Gastrocnemius medialis (tissue), 4 donors: ENCODE data around the gene MRPL16. TPM values are rescaled to one million over a fixed set of nuclear protein-coding genes. Genes with fewer than 3 reads are reported as not detected.
"Not testable (repeated sequence)": the region's sequence is repeated elsewhere in the genome, so short reads cannot be mapped to it uniquely, and the experiment has no call there.

ENCODE experiments used
- ATAC-seq, 2 donors: fragments of 150-250 bp; one replicate each; pipeline ENCODE4 v1.9.1; 2016
- DNase-seq, 2 donors: peaks; one replicate each; pipeline ENCODE4 v3.0.0-alpha.2; 2019
- H3K27ac ChIP-seq, 4 donors: fragments of 200-600 bp; sonication (generic); 1 replicate in 1 of 4; 2 replicates in 3 of 4; pipeline ENCODE4 v1.5.1; 2016 to 2018; ENCODE audit warnings: mild to moderate bottlenecking in 2 of 4, moderate library complexity in 1 of 4
- H3K27me3 ChIP-seq, 3 donors: fragments of 200-600 bp; sonication (generic) in 2 of 3; 1 replicate in 1 of 3; 2 replicates in 2 of 3; pipeline versions ENCODE4 v1.5.1 to v1.6.0; 2016 to 2019; ENCODE audit warnings: mild to moderate bottlenecking in 1 of 3, moderate library complexity in 1 of 3
- H3K36me3 ChIP-seq, 2 donors: fragments of 200-600 bp; sonication (generic) in 1 of 2; one replicate each; pipeline ENCODE4 v1.5.1; 2017 to 2018
- H3K4me1 ChIP-seq, 2 donors: fragments of 200-600 bp; sonication (generic) in 1 of 2; one replicate each; pipeline ENCODE4 v1.5.1; 2016 to 2017; ENCODE audit warnings: mild to moderate bottlenecking in 2 of 2
- H3K4me3 ChIP-seq, 4 donors: fragments of 200-600 bp; sonication (generic) in 3 of 4; 1 replicate in 1 of 4; 2 replicates in 3 of 4; pipeline ENCODE4 v1.5.1; 2016 to 2019; ENCODE audit warnings: mild to moderate bottlenecking in 2 of 4
- H3K9me3 ChIP-seq, 3 donors: fragments of 200-600 bp; sonication (generic) in 2 of 3; 1 replicate in 1 of 3; 2 replicates in 2 of 3; pipeline ENCODE4 v1.5.1; 2016 to 2019
- CTCF ChIP-seq, 5 experiments: fragments of 450-650 bp in 3 of 5; fragments of 200-600 bp in 2 of 5; sonication (generic) in 2 of 5; IDR thresholded peaks in 4 of 5; conservative IDR thresholded peaks in 1 of 5; 1 replicate in 4 of 5; 2 replicates in 1 of 5; pipeline ENCODE4 v1.5.1; 2016 to 2019; ENCODE audit warnings: antibody characterized with exemption in 5 of 5, mild to moderate bottlenecking in 3 of 5, moderate library complexity in 3 of 5
- POLR2A ChIP-seq, 2 donors: fragments of 450-650 bp; IDR thresholded peaks; one replicate each; pipeline ENCODE4 v1.6.1; 2017; ENCODE audit warnings: antibody characterized with exemption in 2 of 2, mild to moderate bottlenecking in 2 of 2, moderate library complexity in 2 of 2
- in situ Hi-C, 4 donors: fragments of 200-750 bp; cut with MboI; loops; one replicate each; pipeline versions ENCODE4 v1.15.0 to v1.8.0; 2017; ENCODE audit warnings: low sequenced_read_pairs in 4 of 4
- intact Hi-C: fragments of 100-400 bp; cut with DNase I; formaldehyde crosslinking; loops from one replicate; pipeline ENCODE4 v1.15.1; 2023; ENCODE audit warnings: low total_unique reads
- total RNA-seq, 4 donors: library from RNA; depleted of rRNA; stranded (reverse); fragments of >200 nt; gene quantifications; one replicate each; pipeline versions ENCODE4 v1.1.0 to v1.2.3, GENCODE V29; 2016

MRPL16 gene
- total RNA-seq, 4 donors from 2014 or later: 33.7 to 78.2 (median 38.3) TPM

GRCh38 chr11:59785818-59786217, 24.8 kb downstream of the MRPL16 start:
- no peak for ATAC-seq
- intact Hi-C loops: no loop called here

GRCh38 chr11:59784441-59784840, 26.1 kb downstream of the MRPL16 start:
- ATAC-seq, H3K27me3 ChIP-seq, in situ Hi-C loops, H3K27ac ChIP-seq, H3K4me1 ChIP-seq, H3K4me3 ChIP-seq, H3K9me3 ChIP-seq, H3K36me3 ChIP-seq, DNase-seq, intact Hi-C loops: not testable (repeated sequence)

More at GRCh38 chr11:59785818-59786217, 24.8 kb downstream of the MRPL16 start:
- no peak for TF ChIP-seq POLR2A (IDR thresholded peaks at IDR 0.05)
- TF ChIP-seq CTCF (IDR thresholded peaks at IDR 0.05 in 4 of 5, conservative IDR thresholded peaks at IDR 0.05 in 1 of 5): no peak
- Histone ChIP-seq H3K4me1 (peaks cover 0 to 8% of the 10 kb centered on the region in 2 donors), H3K36me3 (peaks cover 0 to 13% of the 10 kb centered on the region in 2 donors), H3K9me3 (no peaks in the 10 kb centered on the region), H3K4me3 (no peak overlapping the region), H3K27me3 (no peaks in the 10 kb centered on the region), H3K27ac (no peak overlapping the region)
- DNase-seq: no peak
- in situ Hi-C loops: no loop called here

- no peak for TF ChIP-seq POLR2A (IDR thresholded peaks at IDR 0.05)
- TF ChIP-seq CTCF (IDR thresholded peaks at IDR 0.05 in 4 of 5, conservative IDR thresholded peaks at IDR 0.05 in 1 of 5): no peak
- intact Hi-C loops: no loop called here
- no peaks in the 10 kb centered on the region for H3K9me3 ChIP-seq
- peaks cover 0 to 1% of the 10 kb centered on the region in 2 donors for H3K36me3 ChIP-seq
- H3K27ac ChIP-seq: no peak overlapping the region
- ATAC-seq (no peak), DNase-seq (no peak)
- in situ Hi-C loops: no loop called here
- H3K4me1 ChIP-seq: peaks cover 0 to 8% of the 10 kb centered on the region in 2 donors
- H3K27me3 ChIP-seq: no peaks in the 10 kb centered on the region
- H3K4me3 ChIP-seq: no peak overlapping the region
Observed at GRCh38 chr11:59783632-59784090, 26.9 kb downstream of the MRPL16 start.

DNA sequence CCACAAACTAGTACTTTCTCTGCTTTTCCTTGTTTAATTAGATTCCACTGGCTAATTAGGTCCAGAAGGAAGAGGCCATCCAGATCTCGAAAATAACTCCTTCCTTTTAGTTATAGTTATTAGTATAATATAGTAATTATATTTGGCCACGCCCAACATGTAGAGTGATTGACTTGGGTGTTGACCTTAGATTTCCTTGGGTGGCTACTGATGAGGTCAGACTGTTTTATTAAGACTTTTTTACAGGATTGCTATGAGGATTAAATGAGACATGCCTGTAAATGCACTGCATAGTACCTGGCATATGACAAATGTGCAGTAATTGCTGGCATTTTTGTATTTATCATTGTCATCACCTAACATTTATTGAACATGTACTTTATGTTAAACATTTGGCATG, 28.5 kb downstream of the MRPL16 start:
- ATAC-seq (no peak), DNase-seq (no peak)
- TF ChIP-seq CTCF (IDR thresholded peaks at IDR 0.05 in 4 of 5, conservative IDR thresholded peaks at IDR 0.05 in 1 of 5): no peak
- TF ChIP-seq POLR2A (IDR thresholded peaks at IDR 0.05): no peak
- H3K27ac ChIP-seq: no peak overlapping the region
- no peak overlapping the region for H3K4me3 ChIP-seq
- intact Hi-C loops: no loop called here
- H3K36me3 ChIP-seq: no peaks in the 10 kb centered on the region
- H3K9me3 ChIP-seq: no peaks in the 10 kb centered on the region
- no peaks in the 10 kb centered on the region for H3K27me3 ChIP-seq
- in situ Hi-C loops: no loop called here
- H3K4me1 ChIP-seq: peaks cover 0 to 6% of the 10 kb centered on the region in 2 donors

DNA sequence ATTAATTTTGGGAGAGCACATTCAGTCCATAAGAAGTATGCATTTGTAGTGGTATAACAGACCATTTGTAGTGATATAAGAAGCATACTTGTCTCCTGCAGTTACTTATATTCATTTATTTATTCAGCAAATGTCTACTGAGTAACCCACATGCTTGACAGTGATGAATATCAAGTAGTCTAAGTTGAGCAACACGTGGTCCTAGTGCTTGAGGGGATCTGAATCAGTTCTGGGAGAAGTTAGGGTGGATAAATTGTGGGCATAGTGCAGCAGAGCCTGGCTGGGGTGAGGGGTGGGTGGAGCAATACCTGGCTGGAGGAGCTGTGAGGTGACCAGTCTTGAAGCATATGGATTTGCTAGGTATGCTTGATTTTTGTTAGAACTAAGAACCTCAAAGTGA, 31.1 kb downstream of the MRPL16 start:
- no peak for ATAC-seq
- Histone ChIP-seq H3K27me3 (no peaks in the 10 kb centered on the region), H3K36me3 (peaks cover 0 to 7% of the 10 kb centered on the region in 2 donors), H3K27ac (no peak overlapping the region), H3K9me3 (no peaks in the 10 kb centered on the region), H3K4me3 (no peak overlapping the region), H3K4me1 (no peaks in the 10 kb centered on the region)
- no peak for DNase-seq
- in situ Hi-C loops: loop anchor here in 1 of 4 donors (10.0 kb wide), 1 partner anchor 65 kb away; the partner anchor contains the start of gene OR10V1
- TF ChIP-seq POLR2A (IDR thresholded peaks at IDR 0.05) (no peak), CTCF (IDR thresholded peaks at IDR 0.05 in 4 of 5, conservative IDR thresholded peaks at IDR 0.05 in 1 of 5) (no peak)
- intact Hi-C loops: no loop called here
